ENCODE measurements around the gene MYMK. TPM values are rescaled to one million over a fixed set of nuclear protein-coding genes. Genes with fewer than 3 reads are reported as not detected.

Gene MYMK
- total and polyA plus RNA-seq, 10 donors, result not detected

GRCh38 chr9:133516256-133516960 lies 8.4 kb downstream of the MYMK start:
- intact Hi-C loops (cut with DNase I; ENCODE audit: low total_unique reads), result no loop called here
- DNase-seq, result no peak
- Histone ChIP-seq H3K27ac (no peak overlapping the region), H3K9me3 (no peaks in the 10 kb centered on the region), H3K36me3 (no peaks in the 10 kb centered on the region), H3K27me3 (replicated peaks in 1 of 7) (peaks cover 0 to 41% (median 0%) of the 10 kb centered on the region in 7 donors), H3K4me3 (no peak overlapping the region), H3K4me1 (peaks cover 0 to 11% (median 2%) of the 10 kb centered on the region in 6 donors)
- TF ChIP-seq, protein P1, sequence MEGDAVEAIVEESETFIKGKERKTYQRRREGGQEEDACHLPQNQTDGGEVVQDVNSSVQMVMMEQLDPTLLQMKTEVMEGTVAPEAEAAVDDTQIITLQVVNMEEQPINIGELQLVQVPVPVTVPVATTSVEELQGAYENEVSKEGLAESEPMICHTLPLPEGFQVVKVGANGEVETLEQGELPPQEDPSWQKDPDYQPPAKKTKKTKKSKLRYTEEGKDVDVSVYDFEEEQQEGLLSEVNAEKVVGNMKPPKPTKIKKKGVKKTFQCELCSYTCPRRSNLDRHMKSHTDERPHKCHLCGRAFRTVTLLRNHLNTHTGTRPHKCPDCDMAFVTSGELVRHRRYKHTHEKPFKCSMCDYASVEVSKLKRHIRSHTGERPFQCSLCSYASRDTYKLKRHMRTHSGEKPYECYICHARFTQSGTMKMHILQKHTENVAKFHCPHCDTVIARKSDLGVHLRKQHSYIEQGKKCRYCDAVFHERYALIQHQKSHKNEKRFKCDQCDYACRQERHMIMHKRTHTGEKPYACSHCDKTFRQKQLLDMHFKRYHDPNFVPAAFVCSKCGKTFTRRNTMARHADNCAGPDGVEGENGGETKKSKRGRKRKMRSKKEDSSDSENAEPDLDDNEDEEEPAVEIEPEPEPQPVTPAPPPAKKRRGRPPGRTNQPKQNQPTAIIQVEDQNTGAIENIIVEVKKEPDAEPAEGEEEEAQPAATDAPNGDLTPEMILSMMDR (IDR thresholded peaks at IDR 0.05 in 8 of 11, conservative IDR thresholded peaks at IDR 0.05 in 3 of 11), result no peak
- no peak for TF ChIP-seq POLR2A (IDR thresholded peaks at IDR 0.05)
- TF ChIP-seq POLR2AphosphoS5 (IDR thresholded peaks at IDR 0.05), result no peak
- 65 to 84% (median 78%) methylated on average over 8 to 11 of the region's 11 CpGs for WGBS, 5 donors

DNA sequence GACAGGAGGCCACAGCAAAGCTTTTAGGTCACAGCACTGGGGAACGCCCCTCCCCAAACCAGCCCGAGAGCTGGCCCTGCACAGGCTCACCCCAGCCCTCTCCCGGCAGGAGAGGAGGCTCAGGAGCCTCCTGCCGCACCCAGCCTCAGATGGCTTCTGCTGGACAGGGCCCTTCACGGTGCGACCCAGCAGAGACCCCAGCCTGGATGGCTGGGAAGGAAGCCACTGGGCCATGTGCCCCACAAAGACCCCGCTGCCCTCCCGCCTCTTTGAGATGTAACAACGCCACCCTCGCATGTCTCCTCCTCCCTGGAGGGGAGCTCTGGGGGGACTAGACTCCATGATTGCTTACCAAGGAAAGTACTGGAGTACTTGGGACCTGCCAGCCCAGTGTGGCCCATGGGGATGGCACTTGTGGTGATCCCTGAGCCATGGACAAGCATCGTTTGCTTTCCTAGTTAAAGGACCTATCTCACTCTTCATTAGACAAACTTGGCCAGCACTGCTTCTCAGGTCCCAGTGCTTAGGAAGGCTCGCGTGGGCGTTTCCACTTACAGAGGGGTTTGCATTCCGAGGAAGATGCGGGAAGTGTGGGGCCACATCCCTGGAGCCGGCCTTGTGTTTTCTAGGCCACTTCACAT lies 9.0 kb downstream of the MYMK start:
- DNase-seq, result no peak
- WGBS, 5 donors, result 72 to 89% (median 85%) methylated on average over 9 to 17 of the region's 17 CpGs
- no peak for TF ChIP-seq POLR2A (IDR thresholded peaks at IDR 0.05)
- no peak for TF ChIP-seq POLR2AphosphoS5 (IDR thresholded peaks at IDR 0.05)
- TF ChIP-seq, protein P1 (IDR thresholded peaks at IDR 0.05 in 8 of 11, conservative IDR thresholded peaks at IDR 0.05 in 3 of 11), result no peak

GRCh38 chr9:133515240-133515610 lies 9.5 kb downstream of the MYMK start:
- H3K27me3 ChIP-seq (replicated peaks in 1 of 7), result peaks cover 0 to 50% (median 0%) of the 10 kb centered on the region in 7 donors
- no peak overlapping the region for H3K4me3 ChIP-seq
- intact Hi-C loops (cut with DNase I; ENCODE audit: low total_unique reads), result no loop called here
- TF ChIP-seq POLR2AphosphoS5 (IDR thresholded peaks at IDR 0.05) (no peak), POLR2A (IDR thresholded peaks at IDR 0.05) (no peak)
- TF ChIP-seq, protein P1 (IDR thresholded peaks at IDR 0.05 in 8 of 11, conservative IDR thresholded peaks at IDR 0.05 in 3 of 11), result no peak
- H3K27ac ChIP-seq, result no peak overlapping the region
- H3K36me3 ChIP-seq, result no peaks in the 10 kb centered on the region
- WGBS, 5 donors, result 79 to 95% (median 91%) methylated on average over 8 to 10 of the region's 10 CpGs
- no peaks in the 10 kb centered on the region for H3K9me3 ChIP-seq
- no peak for DNase-seq
- H3K4me1 ChIP-seq, result peaks cover 0 to 21% (median 5%) of the 10 kb centered on the region in 6 donors

More for the DNA sequence above, 9.0 kb downstream of the MYMK start:
- no peak overlapping the region for H3K27ac ChIP-seq
- no peaks in the 10 kb centered on the region for H3K9me3 ChIP-seq
- peaks cover 0 to 16% (median 2%) of the 10 kb centered on the region in 6 donors for H3K4me1 ChIP-seq
- intact Hi-C loops (cut with DNase I; ENCODE audit: low total_unique reads), result no loop called here
- no peaks in the 10 kb centered on the region for H3K36me3 ChIP-seq
- H3K27me3 ChIP-seq (replicated peaks in 1 of 7), result peaks cover 0 to 45% (median 0%) of the 10 kb centered on the region in 7 donors
- no peak overlapping the region for H3K4me3 ChIP-seq

Measured in spleen (tissue), 11 donors.